SKM-1 (cell line): ENCODE data around the gene LRFN2.

Source experiments
- DNase-seq: peaks from one replicate; lab custom pipeline; 2025; ENCODE audit not compliant: unreplicated experiment; lab: John Stamatoyannopoulos, UW

Gene LRFN2

DNA sequence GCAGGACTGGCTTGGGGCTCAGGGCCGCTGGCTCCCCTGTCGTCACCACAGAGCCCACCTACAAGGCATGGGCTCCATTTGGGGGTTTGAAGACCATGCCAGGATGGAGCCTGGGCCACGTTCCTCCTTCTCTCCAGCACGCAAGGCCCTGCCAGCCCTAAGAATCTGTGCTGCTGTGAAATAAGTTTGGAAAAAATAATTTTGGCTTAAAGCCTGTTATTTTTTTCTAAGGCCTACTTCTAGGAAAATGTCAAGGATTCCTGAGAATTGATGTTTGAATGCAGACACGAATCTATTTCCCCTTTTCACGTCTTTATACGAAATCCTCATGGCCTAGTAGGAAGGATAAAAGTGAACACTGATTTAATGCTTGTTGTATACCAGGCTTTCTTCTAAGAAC, 107.5 kb downstream of the LRFN2 start:
- DNase-seq = no peak

- DNase-seq = no peak
Measured at GRCh38 chr6:40477246-40478126, 109.7 kb downstream of the LRFN2 start.

DNA sequence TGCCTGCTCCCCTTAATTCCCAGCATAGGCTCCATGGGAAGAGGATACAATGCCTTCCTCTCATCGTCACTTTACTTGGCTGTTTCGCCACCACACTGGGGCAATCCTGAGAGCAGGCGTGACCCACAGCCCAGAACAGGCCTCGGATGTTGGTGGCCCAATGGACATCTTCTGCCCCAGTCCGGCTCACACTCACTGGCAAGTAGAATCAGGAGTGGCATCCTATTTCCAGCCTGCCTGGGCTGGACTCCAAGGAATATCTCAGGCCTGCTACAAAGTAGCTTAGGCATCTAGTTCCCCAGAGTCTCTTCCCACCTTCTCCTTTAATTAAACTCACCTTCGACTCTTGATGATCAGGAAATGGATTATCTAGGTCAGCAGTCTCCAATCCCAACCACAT, 110.5 kb downstream of the LRFN2 start:
- no peak for DNase-seq

- no peak for DNase-seq
Measured at GRCh38 chr6:40474937-40475336, 112.2 kb downstream of the LRFN2 start.

DNA sequence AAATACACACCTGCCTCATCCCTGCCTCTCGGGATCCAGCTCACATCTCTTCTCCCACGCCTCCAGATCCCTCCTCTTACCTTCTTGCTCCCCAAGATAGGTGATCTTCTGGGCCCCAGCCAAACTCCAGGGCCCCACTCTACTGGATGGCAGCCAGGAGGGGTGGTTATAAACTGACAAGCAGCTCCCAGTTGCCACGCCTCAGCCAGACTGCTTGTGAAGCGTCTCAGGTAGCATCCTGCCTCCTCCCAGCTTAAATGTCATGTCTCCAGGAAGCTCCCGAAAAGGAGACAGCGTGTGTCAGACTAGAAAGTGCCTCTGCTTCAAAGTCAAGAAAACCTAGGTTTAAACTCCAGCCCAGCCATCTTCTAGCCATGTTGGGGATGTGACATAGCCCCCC, 114.1 kb downstream of the LRFN2 start:
- DNase-seq = no peak

DNA sequence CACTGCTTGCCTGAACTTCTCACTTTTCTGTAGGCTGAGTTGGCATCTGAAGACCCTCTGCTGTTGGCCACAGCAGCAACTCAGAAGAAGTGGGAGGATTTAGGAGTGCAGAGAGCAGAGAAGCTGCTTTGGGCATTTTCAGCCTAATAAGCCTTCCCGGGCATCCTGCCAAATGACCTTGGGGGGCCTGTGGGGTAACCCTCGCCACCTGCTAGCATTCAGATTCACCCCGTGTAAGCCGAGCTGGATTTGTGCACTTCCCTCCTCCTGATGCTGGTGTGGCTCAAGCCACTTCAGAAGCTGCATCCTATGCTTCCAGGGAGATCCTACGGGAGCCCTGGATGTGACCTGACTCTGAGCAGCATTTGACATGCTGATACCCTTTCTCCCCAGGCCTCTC, 114.8 kb downstream of the LRFN2 start:
- DNase-seq = no peak

DNA sequence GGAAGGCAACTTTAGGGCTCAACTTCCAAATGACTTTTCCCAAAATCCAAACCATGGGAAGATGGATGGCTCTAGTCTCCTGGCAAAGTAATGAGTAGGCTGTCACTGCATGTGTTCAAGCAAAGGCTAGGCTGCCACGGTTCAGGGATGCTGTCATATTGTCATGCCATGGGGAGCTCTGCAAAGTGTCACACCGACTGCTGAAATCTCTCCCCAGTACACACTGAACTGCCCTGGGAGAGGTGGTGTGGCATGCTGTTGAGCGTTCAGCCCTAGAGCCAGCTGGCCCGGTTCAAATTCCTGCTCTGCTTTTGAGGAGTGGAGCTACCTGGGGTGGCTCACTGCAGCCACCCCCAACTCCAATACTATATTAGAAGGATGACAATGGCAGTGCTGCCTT, 115.9 kb downstream of the LRFN2 start:
- no peak for DNase-seq

DNA sequence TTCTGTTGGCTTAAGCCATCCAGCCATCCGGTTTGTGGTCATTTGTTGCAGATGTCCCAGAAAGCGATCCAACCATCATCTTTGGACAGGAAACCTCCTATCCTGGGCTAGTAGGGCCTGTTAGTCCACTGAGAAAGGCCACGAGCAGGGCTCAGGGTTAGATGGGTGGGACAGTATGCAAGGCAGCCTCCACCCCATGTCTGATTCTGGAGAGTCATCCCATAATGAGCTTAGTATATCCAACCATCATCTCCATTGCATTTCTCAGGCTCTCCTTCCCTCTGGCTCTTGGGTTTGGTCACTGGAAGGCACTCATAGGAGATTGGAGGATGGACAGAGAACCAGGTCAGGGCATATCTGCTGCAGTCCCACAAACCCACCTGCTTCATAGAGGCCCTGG, 117.8 kb downstream of the LRFN2 start:
- DNase-seq = no peak

- DNase-seq = no peak
Measured at GRCh38 chr6:40466986-40467539, 120.1 kb downstream of the LRFN2 start.

DNA sequence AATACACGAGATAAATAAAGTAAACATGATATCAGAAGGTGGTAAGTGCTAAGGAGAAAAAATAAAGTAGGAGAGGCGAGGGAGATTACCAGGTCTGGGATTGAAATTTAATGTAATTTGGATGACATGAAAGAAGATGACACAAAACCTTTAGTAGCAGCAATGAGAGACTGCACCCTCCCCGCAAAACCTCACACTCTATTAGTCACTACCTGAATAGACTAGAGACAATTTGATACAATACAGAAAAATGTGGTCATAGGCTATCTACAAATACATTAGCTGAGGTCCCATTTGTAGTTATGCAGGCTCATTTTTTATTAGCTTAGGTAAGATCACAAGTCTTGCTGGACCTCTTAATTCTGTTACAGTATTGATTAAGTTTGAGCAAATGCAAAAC, 125.5 kb downstream of the LRFN2 start:
- DNase-seq = no peak

GRCh38 chr6:40460380-40460779, 126.8 kb downstream of the LRFN2 start:
- no peak for DNase-seq

DNA sequence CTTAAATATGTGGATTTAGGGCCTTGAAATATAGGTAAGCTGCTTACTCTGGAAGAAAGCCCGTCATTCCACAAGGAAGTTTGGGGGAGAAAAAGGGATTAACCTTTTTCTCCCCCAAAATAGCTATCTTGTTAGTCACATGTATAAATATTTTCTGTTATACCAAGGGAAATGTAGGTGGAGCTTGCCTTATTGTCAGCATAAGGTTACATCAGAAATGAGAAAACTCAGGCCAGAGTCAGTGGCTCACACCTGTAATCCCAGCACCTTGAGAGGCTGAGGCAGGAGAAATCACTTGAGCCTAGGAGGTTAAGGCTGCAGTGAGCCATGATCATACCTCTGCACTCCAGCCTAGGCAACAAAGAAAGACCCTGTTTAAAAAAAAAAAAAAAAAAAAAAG, 129.9 kb downstream of the LRFN2 start:
- DNase-seq = no peak

- no peak for DNase-seq
Measured at GRCh38 chr6:40456390-40457013, 130.7 kb downstream of the LRFN2 start.

DNA sequence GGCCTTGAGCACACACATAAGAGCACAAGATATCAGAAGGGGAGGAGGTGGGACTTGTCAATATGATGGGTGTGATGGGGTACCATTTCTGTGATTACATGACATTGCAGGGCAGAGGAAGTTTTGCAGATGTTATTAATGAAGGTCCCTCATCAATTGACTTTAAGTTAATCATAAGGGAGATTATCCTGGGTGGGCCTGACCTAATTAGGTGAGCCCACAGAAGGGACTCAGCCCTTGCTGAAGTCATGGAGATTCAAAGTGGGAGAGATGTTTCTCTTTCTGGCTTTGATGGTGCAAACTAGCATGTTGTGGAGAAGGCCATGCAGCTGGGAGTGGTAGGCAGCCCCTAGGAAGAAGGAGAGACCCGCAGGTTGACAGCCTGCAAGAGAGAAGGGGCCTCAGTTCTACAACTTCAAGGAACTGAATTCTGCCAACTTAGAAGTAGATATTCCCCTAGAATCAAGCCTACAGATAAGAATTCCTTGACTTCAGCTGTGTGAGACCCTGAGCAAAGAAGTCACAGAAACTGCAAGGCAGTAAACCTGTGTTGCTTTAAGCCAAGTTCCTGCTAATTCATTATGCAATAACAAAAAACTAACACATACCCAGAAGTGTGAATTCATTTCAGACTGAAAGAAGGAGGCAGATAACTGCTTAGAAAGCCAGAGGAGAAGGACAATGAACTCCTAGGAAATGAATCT, 131.3 kb downstream of the LRFN2 start:
- DNase-seq = no peak

DNA sequence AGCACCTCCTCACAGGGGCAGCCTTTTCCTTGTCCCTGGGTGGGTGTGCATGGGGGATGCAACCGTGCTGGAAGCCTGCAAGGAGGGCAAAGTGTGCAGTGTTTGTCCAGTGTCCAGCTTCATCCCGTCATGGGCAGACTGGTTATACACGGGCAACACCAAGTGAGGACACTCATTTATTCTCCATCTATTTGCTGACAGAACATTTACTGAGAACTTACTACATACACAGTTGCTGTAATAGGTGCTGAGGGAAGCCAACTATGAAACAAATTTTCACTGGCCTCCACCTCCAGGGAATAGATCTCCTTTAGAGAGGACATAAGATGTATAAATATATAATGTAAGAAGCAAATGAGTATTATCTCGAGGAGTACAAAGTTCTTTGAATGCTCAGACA, 136.7 kb downstream of the LRFN2 start:
- no peak for DNase-seq

DNA sequence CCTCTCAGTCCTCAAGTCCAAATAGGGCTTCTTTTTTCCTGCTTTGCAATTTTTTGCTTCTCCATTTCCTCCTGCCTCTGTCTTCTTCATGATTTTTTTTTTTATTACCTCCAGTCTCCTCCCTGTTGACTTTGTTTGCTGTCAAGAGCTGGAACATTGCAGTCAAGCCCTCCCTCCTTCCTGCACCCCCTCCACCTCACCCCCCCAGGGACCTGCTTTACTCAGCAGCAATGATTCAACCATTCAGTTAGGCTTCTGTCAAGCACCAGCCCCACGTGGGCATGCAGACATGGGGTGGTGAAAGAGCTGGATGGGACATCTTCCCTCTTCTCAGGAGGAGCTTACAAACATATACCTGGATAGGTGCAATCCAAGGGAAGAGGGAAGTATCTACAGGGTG, 142.4 kb downstream of the LRFN2 start:
- DNase-seq = no peak

DNA sequence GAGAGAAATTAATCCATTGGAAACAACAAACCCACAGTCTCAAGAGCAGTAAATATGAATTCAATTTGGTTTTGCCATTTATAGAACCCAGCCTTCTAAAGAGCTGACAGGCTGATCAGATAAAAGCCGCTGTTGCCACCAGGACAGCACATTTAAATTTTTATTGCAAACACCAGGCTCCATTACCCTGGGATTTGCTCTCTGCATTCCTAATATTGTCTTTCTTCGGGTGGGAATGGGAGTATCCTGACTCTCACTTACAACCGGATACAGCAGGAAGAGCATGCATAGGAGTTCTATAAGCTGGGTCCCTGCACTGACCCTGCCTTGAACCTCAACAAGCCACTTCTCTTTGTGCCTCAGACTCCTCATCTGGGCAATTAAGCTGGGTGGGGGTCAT, 142.9 kb downstream of the LRFN2 start:
- DNase-seq = no peak

DNA sequence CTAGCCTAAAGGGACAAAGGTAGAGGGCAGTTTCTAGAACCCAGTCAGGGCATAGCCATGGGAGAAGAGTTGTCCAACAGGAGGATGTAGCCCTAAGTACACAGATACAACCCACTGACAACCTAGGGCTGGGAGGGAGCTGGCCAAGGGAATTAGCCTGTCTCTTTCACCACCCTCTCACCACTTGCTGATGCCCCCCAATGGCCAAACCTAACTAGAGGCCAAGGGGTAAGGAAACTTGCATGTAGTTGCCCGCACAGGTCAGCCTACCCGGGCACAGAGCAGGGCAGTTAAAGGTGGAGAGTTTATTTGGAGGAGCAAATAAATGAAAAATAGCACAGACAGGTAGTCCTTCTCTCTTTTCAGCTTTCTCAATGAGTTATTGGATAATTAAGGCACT, 143.3 kb downstream of the LRFN2 start:
- DNase-seq = no peak

- no peak for DNase-seq
Measured at GRCh38 chr6:40442591-40442990, 144.6 kb downstream of the LRFN2 start.

DNA sequence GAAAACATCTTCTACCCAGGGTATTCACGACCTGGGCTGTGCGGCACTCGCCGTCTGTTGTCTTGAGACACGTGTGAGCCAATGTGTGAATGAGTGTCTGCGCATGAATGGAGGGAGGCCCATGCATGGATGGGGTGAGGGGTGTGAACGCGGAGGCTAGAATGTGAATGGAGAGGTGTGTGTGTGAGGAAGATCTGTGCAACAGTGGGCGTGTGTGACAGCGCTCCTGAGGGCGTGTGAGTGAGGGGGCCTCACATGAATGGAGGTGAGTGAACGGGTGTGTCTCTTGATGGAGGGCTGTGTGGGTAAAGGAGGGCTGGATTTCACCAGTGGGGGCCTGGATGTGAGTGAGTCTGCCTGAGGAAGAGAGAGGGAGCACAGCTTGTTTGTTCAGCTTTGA, 146.0 kb downstream of the LRFN2 start:
- DNase-seq = no peak

GRCh38 chr6:40440053-40440452, 147.1 kb downstream of the LRFN2 start:
- DNase-seq = no peak
